ENCODE results near the gene ATAD3B.
"Not testable (repeated sequence)": the region's sequence is repeated elsewhere in the genome, so short reads cannot be mapped to it uniquely, and the experiment has no call there.

ATAD3B gene

DNA sequence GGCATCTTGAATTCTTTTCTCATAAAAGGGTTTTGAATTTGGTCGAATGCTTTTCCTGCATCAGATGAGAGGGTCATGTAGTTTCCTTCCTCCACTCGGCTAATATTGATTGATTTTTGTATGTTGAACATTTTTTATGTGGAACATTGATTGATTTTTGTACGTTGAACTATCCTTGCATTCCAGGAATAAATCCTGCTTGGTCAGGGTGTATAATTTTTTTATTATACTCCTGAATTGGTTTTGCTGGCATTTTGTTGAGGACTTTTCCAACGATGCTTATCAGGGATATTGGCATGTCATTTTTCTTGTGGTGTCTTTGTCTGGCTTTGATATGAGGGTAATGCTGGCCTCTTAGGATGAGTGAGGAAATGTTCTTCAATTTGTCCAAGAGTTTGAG lies 60.4 kb downstream of the ATAD3B start:
- no peak overlapping the region for H3K27ac ChIP-seq
- H2AFZ ChIP-seq, result no peak overlapping the region
- no peaks in the 10 kb centered on the region for H3K4me1 ChIP-seq
- H3K9me3 ChIP-seq (ENCODE audit: control insufficient read depth, low read length), result no peaks in the 10 kb centered on the region
- H3K27me3 ChIP-seq (ENCODE audit: control insufficient read depth, insufficient read depth, low read length), result no peaks in the 10 kb centered on the region
- no peak overlapping the region for H3K4me2 ChIP-seq (ENCODE audit: low read length)
- H3K4me3 ChIP-seq (ENCODE audit: low read depth, low read length), result no peak overlapping the region
- H3K36me3 ChIP-seq (ENCODE audit: control insufficient read depth, insufficient read depth, low read length), result no peaks in the 10 kb centered on the region
- TF ChIP-seq, protein P1, sequence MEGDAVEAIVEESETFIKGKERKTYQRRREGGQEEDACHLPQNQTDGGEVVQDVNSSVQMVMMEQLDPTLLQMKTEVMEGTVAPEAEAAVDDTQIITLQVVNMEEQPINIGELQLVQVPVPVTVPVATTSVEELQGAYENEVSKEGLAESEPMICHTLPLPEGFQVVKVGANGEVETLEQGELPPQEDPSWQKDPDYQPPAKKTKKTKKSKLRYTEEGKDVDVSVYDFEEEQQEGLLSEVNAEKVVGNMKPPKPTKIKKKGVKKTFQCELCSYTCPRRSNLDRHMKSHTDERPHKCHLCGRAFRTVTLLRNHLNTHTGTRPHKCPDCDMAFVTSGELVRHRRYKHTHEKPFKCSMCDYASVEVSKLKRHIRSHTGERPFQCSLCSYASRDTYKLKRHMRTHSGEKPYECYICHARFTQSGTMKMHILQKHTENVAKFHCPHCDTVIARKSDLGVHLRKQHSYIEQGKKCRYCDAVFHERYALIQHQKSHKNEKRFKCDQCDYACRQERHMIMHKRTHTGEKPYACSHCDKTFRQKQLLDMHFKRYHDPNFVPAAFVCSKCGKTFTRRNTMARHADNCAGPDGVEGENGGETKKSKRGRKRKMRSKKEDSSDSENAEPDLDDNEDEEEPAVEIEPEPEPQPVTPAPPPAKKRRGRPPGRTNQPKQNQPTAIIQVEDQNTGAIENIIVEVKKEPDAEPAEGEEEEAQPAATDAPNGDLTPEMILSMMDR (IDR thresholded peaks at IDR 0.05), result no peak
- H3K9ac ChIP-seq, result no peak overlapping the region
- H3K79me2 ChIP-seq, result no peaks in the 10 kb centered on the region

DNA sequence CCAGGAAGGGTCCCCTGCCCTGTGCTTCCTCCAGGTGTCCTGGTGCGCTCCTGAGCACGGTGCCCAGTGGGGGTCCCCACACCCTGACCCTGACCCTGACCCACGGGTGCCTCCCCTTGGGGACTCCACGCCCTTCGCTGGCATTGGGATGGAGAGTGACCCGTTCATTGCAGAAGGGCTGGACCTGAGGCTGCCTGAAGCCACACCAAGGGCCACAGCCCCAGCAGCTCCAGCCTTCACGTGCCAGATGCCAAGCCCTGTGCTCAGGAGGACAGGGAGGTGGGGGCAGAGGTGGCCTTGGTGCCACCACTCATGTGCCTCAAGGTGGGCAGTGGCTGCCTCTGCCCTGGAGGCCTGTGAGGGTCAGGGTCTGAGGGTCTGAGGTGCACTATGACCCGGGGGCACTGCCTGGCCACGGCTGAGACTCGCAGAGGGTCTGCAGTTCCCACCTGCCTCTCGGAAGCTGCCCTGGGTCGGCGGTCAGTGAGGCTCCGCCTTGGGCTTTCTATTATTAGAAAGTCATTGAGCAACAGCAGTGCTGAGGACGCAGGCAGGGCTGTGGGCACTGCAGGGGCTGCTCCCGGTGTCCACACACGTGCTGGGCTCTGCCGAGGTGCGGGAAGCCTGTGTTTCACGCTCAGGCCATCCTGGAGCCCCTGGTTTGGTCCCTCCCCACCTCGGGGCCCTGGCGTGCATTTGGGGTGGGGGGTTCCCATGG lies 61.8 kb downstream of the ATAD3B start:
- H3K4me3 ChIP-seq (ENCODE audit: low read depth, low read length); H3K4me2 ChIP-seq (ENCODE audit: low read length); H3K27me3 ChIP-seq (ENCODE audit: control insufficient read depth, insufficient read depth, low read length); H3K4me1 ChIP-seq; H3K36me3 ChIP-seq (ENCODE audit: control insufficient read depth, insufficient read depth, low read length); H3K79me2 ChIP-seq; H3K9ac ChIP-seq; H3K27ac ChIP-seq; H3K9me3 ChIP-seq (ENCODE audit: control insufficient read depth, low read length); H2AFZ ChIP-seq: not testable (repeated sequence)

DNA sequence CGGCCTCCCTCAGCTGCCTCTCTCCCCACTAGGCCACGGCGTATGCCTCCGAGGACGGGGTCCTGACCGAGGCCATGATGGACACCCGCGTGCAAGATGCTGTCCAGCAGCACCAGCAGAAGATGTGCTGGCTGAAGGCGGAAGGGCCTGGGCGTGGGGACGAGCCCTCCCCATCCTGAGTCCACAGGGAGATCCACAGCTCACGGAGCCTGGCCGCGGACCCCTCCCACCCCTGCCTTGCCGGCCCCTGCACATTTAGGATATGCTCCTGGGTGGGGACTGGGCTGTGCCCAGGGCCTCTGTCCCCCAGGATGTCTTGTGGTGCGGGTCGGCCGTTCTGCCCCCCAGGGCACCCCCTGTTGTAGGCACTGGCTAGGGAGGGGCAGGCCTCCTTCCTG lies 62.3 kb downstream of the ATAD3B start:
- H3K27ac ChIP-seq, H3K9ac ChIP-seq: not testable (repeated sequence)

DNA sequence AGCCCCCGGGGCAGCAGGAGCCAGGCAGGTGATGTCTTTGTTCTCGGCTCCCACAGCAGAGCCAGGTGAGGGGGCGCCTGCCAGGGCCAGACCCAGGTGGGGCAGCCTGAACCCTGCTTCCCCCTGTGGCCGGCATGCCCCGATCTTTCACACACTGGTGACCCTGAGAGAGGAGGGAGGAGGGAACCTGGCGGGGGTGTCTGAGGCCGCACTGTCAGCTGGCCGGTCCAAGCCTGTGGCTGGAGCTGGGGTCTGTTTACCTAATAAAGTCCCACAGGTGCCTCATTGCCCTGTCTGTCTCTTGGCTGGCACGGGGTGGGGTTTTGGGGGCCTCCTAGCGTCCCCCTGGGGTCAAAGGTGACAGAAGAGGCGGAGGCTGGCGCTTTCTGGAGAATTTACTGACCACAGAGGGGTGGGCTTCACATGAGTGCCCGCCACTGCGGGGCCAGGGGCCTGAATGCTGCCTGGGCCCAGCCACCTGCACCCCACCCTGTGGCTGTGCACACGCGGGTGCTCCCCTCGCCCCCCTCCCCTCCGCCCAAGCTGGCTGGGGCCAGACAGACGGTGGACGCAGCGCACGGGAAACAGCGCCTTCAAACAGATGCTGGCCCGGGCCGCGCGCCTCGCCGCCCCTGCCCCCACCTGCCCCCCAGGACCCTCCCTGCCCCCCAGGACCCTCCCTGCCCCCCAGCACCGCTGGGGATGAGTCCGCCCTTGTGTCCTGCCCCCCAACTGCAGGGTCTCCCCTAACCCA lies 63.0 kb downstream of the ATAD3B start:
- no peaks in the 10 kb centered on the region for H3K27me3 ChIP-seq (ENCODE audit: control insufficient read depth, insufficient read depth, low read length)
- H2AFZ ChIP-seq, result no peak overlapping the region
- no peak overlapping the region for H3K27ac ChIP-seq
- H3K9me3 ChIP-seq (ENCODE audit: control insufficient read depth, low read length), result no peaks in the 10 kb centered on the region
- TF ChIP-seq, protein P1 (IDR thresholded peaks at IDR 0.05), result no peak
- no peak overlapping the region for H3K4me3 ChIP-seq (ENCODE audit: low read depth, low read length)
- no peak overlapping the region for H3K4me2 ChIP-seq (ENCODE audit: low read length)
- H3K36me3 ChIP-seq (ENCODE audit: control insufficient read depth, insufficient read depth, low read length), result no peaks in the 10 kb centered on the region
- H3K9ac ChIP-seq, result no peak overlapping the region
- H3K4me1 ChIP-seq, result no peaks in the 10 kb centered on the region
- no peaks in the 10 kb centered on the region for H3K79me2 ChIP-seq

More for the DNA sequence above, 62.3 kb downstream of the ATAD3B start:
- not testable (repeated sequence) for H3K4me3 ChIP-seq (ENCODE audit: low read depth, low read length); H3K36me3 ChIP-seq (ENCODE audit: control insufficient read depth, insufficient read depth, low read length); H3K79me2 ChIP-seq; H3K4me2 ChIP-seq (ENCODE audit: low read length); H3K4me1 ChIP-seq; H2AFZ ChIP-seq; H3K9me3 ChIP-seq (ENCODE audit: control insufficient read depth, low read length); H3K27me3 ChIP-seq (ENCODE audit: control insufficient read depth, insufficient read depth, low read length)

DNA sequence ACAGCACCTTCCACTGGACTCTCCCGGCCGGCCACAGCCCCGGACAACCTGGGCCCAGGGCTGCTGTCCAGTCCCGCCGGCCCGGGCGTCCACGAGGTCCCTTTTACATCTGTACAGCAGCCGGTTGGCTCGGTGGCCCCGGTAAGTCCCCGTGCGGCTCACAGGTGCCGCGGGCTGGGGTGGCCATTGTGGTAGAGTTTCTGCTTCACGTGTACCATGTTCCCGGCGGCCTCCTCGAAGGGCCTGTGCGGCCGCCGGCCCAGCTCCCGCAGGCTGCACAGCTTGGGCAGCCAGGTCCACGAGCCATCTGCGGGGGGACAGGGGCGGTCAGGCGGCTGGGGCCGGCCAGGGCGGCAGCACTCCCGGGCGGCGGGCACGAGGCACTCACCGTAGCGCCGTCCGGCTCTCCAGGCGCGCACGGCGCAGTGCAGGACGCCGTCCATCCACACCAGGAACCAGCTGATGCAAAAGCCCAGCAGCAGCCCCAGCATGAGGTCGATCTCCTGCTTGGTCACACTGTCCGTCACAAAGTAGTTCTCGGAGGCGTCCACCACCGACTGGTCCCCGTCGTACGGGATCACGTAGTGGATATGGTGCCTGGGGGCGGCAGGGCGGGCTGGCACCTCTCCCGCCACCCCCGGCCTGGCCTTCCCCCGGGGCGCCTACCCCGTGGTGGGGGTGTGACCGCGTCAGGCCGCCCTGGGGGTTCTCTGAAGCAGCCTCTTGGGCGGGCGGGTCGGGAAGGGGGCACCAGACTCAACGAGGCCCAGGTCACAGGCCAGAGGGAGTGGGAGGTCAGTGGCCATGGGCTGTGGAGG lies 63.8 kb downstream of the ATAD3B start:
- H3K27ac ChIP-seq, result no peak overlapping the region
- H3K4me2 ChIP-seq (ENCODE audit: low read length), result no peak overlapping the region
- H2AFZ ChIP-seq, result no peak overlapping the region
- no peak overlapping the region for H3K4me3 ChIP-seq (ENCODE audit: low read depth, low read length)
- TF ChIP-seq, protein P1 (IDR thresholded peaks at IDR 0.05), result no peak
- H3K79me2 ChIP-seq, result no peaks in the 10 kb centered on the region
- no peaks in the 10 kb centered on the region for H3K9me3 ChIP-seq (ENCODE audit: control insufficient read depth, low read length)
- H3K27me3 ChIP-seq (ENCODE audit: control insufficient read depth, insufficient read depth, low read length), result no peaks in the 10 kb centered on the region
- no peaks in the 10 kb centered on the region for H3K36me3 ChIP-seq (ENCODE audit: control insufficient read depth, insufficient read depth, low read length)
- H3K4me1 ChIP-seq, result no peaks in the 10 kb centered on the region
- no peak overlapping the region for H3K9ac ChIP-seq

Data from parathyroid adenoma (tissue), 2 donors.